K562 (cell line): ENCODE measurements around the gene MMP2.

Source experiments
- CTCF ChIP-seq, 3 experiments: IDR thresholded peaks in 2 of 3; conservative IDR thresholded peaks in 1 of 3; 2 replicates each; pipeline ENCODE4 v1.5.1; 2011 to 2012; ENCODE audit warnings: low read length in 3 of 3, mild to moderate bottlenecking in 3 of 3, control low read depth in 2 of 3, improper control_type of control experiment in 1 of 3, inconsistent platforms in 1 of 3, low read depth in 1 of 3, mixed read lengths in 1 of 3, moderate library complexity in 1 of 3; ENCODE audit not compliant: insufficient read depth in 2 of 3
- ETV5 ChIP-seq: sonication (generic); formaldehyde crosslinking; IDR thresholded peaks from 2 replicates; pipeline ENCODE4 v1.4.0; 2020; ENCODE audit warnings: low read depth, mild to moderate bottlenecking, missing genetic modification reagents
- ETV6 ChIP-seq, 3 experiments: fragments of 150-350 bp in 1 of 3; sonication (generic) in 1 of 3; formaldehyde crosslinking in 1 of 3; IDR thresholded peaks; 2 replicates each; pipeline versions ENCODE4 v1.6.1 to v1.8.0; 2014 to 2022; ENCODE audit warnings: borderline replicate concordance in 2 of 3, low read depth in 2 of 3, antibody characterized with exemption in 1 of 3, low read length in 1 of 3, mild to moderate bottlenecking in 1 of 3, missing genetic modification reagents in 1 of 3
- FOXP4 ChIP-seq: sonication (generic); formaldehyde crosslinking; IDR thresholded peaks from 2 replicates; pipeline ENCODE4 v1.8.0; 2022; ENCODE audit warnings: mild to moderate bottlenecking, missing genetic modification reagents, borderline replicate concordance
- USF1 ChIP-seq: sonication (generic); formaldehyde crosslinking; IDR thresholded peaks from 2 replicates; pipeline ENCODE4 v1.9.0; 2022; ENCODE audit warnings: mild to moderate bottlenecking, missing genetic modification reagents
- ZBTB34 ChIP-seq: fragments of 250-450 bp; sonication (Bioruptor Pico); IDR thresholded peaks from 2 replicates; pipeline ENCODE4 v1.8.0; 2021; ENCODE audit warnings: mild to moderate bottlenecking, moderate library complexity
- ZNF121 ChIP-seq: sonication (generic); formaldehyde crosslinking; conservative IDR thresholded peaks from 2 replicates; pipeline ENCODE4 v1.8.0; 2022; ENCODE audit warnings: missing genetic modification reagents
- ZNF124 ChIP-seq: sonication (generic); formaldehyde crosslinking; IDR thresholded peaks from 2 replicates; pipeline ENCODE4 v1.8.1; 2022; ENCODE audit warnings: missing genetic modification reagents
- ZNF133 ChIP-seq: fragments of 250-450 bp; sonication (Bioruptor Pico); IDR thresholded peaks from 2 replicates; pipeline ENCODE4 v1.4.0; 2020; ENCODE audit warnings: mild to moderate bottlenecking
- ZNF274 ChIP-seq: IDR thresholded peaks from 2 replicates; pipeline ENCODE4 v1.6.1; 2011; ENCODE audit warnings: low read depth, mild to moderate bottlenecking, low read length, moderate library complexity, borderline replicate concordance
- ZNF282 ChIP-seq: sonication (generic); formaldehyde crosslinking; IDR thresholded peaks from 2 replicates; pipeline ENCODE4 v1.8.1; 2023; ENCODE audit warnings: missing genetic modification reagents
- ZZZ3 ChIP-seq: fragments of 450-650 bp; IDR thresholded peaks from 2 replicates; pipeline ENCODE4 v1.6.1; 2016; ENCODE audit warnings: antibody characterized with exemption, mild to moderate bottlenecking, moderate library complexity
- TF ChIP-seq, protein P1 (sequence below): fragments of 450-650 bp; IDR thresholded peaks from 2 replicates; pipeline ENCODE4 v1.6.1; 2016; ENCODE audit warnings: low read depth, mild to moderate bottlenecking, moderate library complexity
- TF ChIP-seq, protein P2 (sequence below), 2 experiments: IDR thresholded peaks; 2 replicates each; pipeline ENCODE4 v1.6.1; 2011; ENCODE audit warnings: borderline replicate concordance in 1 of 2, control low read depth in 1 of 2, low read depth in 1 of 2, low read length in 1 of 2, mild to moderate bottlenecking in 1 of 2, mixed read lengths in 1 of 2, moderate library complexity in 1 of 2; ENCODE audit not compliant: insufficient read depth in 1 of 2, insufficient read length in 1 of 2, poor library complexity in 1 of 2, severe bottlenecking in 1 of 2; ENCODE audit errors: extremely low read depth in 1 of 2

DNA sequence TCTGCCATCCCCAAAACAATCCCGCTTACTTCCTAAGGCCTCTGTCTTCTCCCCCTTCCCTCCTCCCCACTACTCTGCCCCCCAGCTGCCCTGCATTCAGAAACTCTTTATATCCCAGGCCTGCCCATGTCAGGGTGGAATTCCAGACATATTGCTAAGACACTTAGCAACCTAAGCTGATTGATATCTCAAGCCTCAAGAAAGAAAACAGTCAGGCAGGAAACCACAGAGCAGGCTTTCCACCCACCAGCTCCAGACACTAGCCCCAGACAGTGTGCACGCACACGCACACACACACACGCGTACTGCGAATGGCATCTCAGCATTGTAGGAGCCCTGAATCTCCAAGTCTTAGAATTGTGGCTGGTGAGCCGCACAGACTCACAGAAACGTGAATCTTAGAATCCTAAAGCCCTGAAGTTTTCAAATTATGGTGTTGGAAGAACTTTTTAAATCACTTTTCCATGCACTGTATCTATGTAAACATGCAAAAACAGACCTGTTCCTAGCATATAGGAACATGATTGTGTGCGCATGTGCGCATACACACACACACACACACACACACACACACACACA is 21.0 kb downstream of the MMP2 start:
- no peak for TF ChIP-seq ZNF121 (CRISPR knock-in tag)
- no peak for TF ChIP-seq ZBTB34
- no peak for TF ChIP-seq CTCF (IDR thresholded peaks at IDR 0.05 in 2 of 3, conservative IDR thresholded peaks at IDR 0.05 in 1 of 3; ENCODE audit: insufficient read depth in 2 of 3, low read depth in 1 of 3, low read length in 3 of 3)
- no peak for TF ChIP-seq FOXP4
- TF ChIP-seq ZNF133 (CRISPR knock-in tag): no peak
- no peak for TF ChIP-seq ETV5 (CRISPR knock-in tag)
- TF ChIP-seq, protein P1, sequence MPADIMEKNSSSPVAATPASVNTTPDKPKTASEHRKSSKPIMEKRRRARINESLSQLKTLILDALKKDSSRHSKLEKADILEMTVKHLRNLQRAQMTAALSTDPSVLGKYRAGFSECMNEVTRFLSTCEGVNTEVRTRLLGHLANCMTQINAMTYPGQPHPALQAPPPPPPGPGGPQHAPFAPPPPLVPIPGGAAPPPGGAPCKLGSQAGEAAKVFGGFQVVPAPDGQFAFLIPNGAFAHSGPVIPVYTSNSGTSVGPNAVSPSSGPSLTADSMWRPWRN: no peak
- TF ChIP-seq USF1 (CRISPR knock-in tag): no peak
- no peak for TF ChIP-seq ZNF274
- no peak for TF ChIP-seq ZNF282
- TF ChIP-seq, protein P2, sequence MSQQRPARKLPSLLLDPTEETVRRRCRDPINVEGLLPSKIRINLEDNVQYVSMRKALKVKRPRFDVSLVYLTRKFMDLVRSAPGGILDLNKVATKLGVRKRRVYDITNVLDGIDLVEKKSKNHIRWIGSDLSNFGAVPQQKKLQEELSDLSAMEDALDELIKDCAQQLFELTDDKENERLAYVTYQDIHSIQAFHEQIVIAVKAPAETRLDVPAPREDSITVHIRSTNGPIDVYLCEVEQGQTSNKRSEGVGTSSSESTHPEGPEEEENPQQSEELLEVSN (IDR thresholded peaks at IDR 0.05; ENCODE audit: borderline replicate concordance in 1 of 2, extremely low read depth in 1 of 2, insufficient read depth in 1 of 2, insufficient read length in 1 of 2, low read depth in 1 of 2, low read length in 1 of 2, poor library complexity in 1 of 2, severe bottlenecking in 1 of 2): no peak
- no peak for TF ChIP-seq ZNF124 (CRISPR knock-in tag)
- TF ChIP-seq ETV6 (IDR thresholded peaks at IDR 0.05; ENCODE audit: borderline replicate concordance in 1 of 2, low read depth in 2 of 2, low read length in 1 of 2): no peak
- TF ChIP-seq ETV6 (CRISPR knock-in tag; IDR thresholded peaks at IDR 0.05; ENCODE audit: borderline replicate concordance): no peak
- no peak for TF ChIP-seq ZZZ3
